Subcutaneous adipose tissue (tissue), 4 donors: ENCODE results near the gene SHISA9. TPM values are rescaled to one million over a fixed set of nuclear protein-coding genes. Genes with fewer than 3 reads are reported as not detected.

ENCODE experiments used
- CTCF ChIP-seq: fragments of 450-650 bp; IDR thresholded peaks from one replicate; pipeline ENCODE4 v1.5.1; 2016; ENCODE audit warnings: low read depth, mild to moderate bottlenecking, control low read depth, antibody characterized with exemption, moderate library complexity
- total RNA-seq, 4 donors: library from RNA; depleted of rRNA; stranded (reverse); fragments of >200 nt; gene quantifications; one replicate each; pipeline ENCODE4 v1.1.0, GENCODE V29; 2016

The SHISA9 gene
- total RNA-seq, 4 donors from 2014 or later = under 0.01 to 0.19 (median 0.17) TPM; not detected in 1

- no peak for TF ChIP-seq CTCF
These were observed 245.4 kb downstream of the SHISA9 start for GRCh38 chr16:13146829-13147228.

DNA sequence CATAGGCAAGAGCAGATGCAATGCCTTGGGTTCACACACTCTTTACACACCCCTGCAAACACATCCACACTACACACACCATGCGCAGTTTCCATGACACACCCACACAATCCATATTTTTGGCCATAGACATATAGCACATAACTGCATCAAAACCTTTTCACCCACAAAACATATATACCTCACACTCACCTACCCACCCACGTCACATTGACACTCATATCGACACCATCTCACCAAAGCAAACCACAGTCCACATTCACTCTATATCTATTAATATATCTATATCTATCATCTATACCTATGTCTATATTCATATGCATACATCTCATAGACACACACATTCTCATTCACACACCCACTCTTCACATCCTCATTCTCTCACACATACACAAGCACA lies 246.9 kb downstream of the SHISA9 start:
- TF ChIP-seq CTCF = no peak

GRCh38 chr16:13148836-13149235 lies 247.4 kb downstream of the SHISA9 start:
- no peak for TF ChIP-seq CTCF

- no peak for TF ChIP-seq CTCF
These were observed 248.9 kb downstream of the SHISA9 start for GRCh38 chr16:13150181-13150885.

- TF ChIP-seq CTCF = no peak
These were observed 252.3 kb downstream of the SHISA9 start for GRCh38 chr16:13153696-13154095.

- no peak for TF ChIP-seq CTCF
These were observed 253.4 kb downstream of the SHISA9 start for GRCh38 chr16:13154799-13155198.

DNA sequence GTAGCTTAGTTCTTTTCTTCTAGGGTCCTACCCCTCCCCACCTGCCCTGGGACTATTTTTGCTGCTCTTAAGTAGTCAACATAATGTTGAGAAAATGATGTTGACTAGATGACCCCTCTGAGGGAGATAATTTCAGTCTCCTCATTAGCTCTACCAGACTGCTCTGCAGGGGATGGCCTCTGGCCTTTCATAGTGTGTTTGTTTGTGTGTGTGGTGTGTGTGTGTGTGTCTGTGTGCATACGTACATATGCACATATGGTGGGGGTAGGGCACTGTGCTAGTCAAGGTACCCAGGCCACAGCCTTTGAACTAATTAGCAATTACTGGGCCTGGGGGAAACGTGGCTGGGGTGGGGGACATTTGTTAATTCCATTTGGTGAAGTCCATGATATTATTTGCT lies 254.0 kb downstream of the SHISA9 start:
- TF ChIP-seq CTCF = no peak
